ENCODE results near the gene RIPOR1.
A peak's percentile ranks its signal among the peaks of the same experiment; 100 is the strongest.
"Not testable (repeated sequence)": the region's sequence is repeated elsewhere in the genome, so short reads cannot be mapped to it uniquely, and the experiment has no call there.

Gene RIPOR1

DNA sequence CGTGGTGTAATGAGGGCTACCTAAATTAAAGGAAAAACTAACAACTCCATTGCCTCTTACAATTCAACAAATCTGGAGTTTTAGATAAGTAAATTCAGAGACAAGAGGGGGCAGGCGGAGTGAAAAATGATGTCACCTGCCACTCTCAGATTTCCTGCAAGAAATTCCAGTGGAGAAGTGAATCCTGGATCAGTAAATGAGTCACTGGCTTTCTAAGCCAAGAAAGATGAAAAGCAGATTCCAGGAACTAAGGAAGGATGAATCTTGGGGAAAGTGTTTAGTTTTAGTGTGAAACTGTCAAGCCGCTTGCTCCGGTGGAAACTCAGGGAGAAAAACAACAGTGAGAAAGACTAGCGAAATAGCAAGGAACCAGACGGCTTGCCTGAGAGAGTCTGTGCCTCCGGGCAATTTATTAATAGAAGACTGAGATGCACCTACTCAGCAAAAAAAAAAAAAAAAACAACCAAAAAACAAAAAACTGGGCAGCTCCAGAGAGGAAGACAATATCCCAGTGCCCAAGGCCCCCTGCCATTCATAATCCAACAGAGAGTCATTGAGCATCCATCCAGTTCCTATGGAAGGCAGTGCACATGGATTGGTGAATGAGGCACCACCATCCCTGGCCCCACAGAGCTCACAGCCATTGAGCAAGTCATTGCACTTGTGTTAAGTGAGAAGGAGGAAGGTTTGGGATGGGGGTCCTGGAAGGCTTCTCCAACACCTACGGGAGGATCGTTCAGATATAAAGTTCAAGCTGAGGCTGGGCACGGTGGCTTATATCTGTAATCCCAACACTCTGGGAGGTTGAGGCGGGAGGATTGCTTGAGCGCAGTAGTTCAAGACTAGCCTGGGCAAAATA lies 12.1 kb upstream of the RIPOR1 start:
- no peak for DNase-seq

GRCh38 chr16:67517155-67517445 lies 11.5 kb upstream of the RIPOR1 start:
- DNase-seq: no peak

DNA sequence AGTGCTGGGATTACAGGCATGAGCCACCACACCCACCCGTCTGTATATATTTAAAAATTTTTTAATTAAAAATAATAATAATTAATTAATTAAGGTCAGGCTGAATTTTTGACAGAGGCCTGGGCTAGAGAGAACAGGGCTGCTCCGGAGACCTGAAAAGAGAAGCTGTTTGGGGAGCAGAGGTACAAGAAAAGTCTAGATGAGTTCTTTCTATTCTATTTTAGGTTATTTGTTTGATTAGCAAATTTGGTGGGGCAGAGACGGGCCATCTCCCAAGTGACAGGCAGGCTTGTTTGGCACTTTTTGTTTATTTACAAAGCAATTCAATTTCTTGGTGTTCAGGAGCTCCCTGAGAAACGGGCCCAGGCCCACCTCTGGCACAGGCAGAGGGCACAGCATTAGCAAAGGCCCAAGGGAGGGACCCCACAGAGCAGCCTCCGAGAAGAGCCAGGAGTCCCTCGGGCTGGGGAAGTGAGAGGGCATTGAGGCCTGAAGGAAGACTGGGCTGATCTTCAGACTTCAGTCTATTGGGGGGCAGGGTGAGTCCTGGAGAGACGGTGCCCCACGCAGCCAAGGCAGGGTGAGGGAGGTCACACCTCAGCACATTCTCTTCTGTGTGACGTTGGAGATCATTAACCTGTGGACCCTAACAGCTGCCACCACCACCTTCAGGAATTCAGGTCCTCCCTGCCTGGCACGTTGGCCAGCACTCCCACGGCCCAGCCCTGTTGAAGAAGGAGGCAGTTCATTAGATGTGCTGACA lies 10.8 kb upstream of the RIPOR1 start:
- no peak for DNase-seq

GRCh38 chr16:67518676-67519075 lies 10.0 kb upstream of the RIPOR1 start:
- DNase-seq: no peak

DNA sequence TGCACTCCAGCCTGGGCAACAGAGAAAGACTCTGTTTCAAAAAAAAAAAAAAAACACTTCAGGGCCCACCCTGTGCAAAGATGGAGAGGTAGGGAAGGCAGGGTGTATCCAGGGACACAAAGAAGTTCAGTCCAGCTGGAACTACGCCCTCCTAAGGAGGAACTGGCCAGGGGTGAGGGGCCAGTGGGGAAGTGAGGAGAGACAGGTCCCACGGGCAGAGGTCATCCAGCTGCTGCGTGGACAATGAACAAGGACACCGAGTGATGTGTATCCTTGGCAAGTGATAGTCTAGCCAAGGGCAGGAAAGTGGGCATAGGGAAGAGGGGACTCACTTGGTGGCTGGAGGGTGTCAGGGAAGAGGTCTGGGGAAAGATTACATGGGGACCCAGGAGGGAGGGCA lies 9.4 kb upstream of the RIPOR1 start:
- DNase-seq: no peak

- peak; percentile 94 for DNase-seq
These were observed 7.4 kb upstream of the RIPOR1 start for GRCh38 chr16:67521095-67521804.

- no peak for DNase-seq
These were observed 3.3 kb upstream of the RIPOR1 start for GRCh38 chr16:67525176-67525860.

- no peak for DNase-seq
These were observed 2.4 kb upstream of the RIPOR1 start for GRCh38 chr16:67526149-67526791.

- peak; percentile 16 for DNase-seq
These were observed 397 bp downstream of the RIPOR1 start for GRCh38 chr16:67528870-67529581.

DNA sequence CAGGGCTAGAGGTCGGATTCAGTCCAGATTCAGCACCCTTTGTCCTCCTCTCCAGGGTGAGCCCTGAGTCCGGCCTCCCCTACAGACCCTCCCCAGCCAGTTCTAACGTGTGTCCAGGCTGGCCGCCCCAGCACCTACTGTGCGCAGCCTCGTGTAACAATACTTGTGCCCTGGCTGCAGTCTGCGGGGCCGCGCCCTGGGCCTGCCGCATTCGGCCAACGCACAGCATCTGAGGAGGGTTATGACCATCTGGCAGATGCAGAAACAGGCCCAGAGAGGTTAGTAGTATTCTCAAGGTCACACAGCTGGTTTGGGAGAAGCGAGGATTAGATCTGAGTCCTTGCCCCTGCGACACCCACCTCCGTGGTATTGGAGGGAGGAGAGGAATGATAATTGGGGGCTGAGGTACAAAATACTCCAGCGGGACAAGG lies 968 bp downstream of the RIPOR1 start:
- DNase-seq: no peak

- no peak for DNase-seq
These were observed 1.6 kb downstream of the RIPOR1 start for GRCh38 chr16:67530013-67530939.

DNA sequence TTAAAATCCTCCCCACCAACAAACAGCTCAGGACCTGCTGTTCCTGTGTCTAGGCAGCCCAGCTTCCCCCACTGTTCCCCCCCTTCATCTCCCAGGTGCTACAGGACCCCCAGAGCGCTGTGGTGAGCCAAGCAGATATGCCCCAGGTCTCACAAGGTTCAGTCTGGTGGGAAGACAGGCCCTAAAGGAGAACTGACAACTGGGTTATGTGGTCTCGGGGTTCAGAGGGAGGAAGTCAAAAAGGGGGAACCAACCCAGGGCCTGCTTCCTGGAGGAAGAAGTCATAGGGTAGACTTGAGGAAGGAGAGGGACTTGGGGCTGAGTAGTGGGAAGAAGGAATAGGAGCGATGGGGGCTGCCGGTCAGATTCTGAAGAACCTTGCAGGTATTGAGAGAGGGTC lies 2.6 kb downstream of the RIPOR1 start:
- no peak for DNase-seq

- no peak for DNase-seq
These were observed 4.5 kb downstream of the RIPOR1 start for GRCh38 chr16:67533024-67533560.

GRCh38 chr16:67533987-67534386 lies 5.4 kb downstream of the RIPOR1 start:
- not testable (repeated sequence) for DNase-seq

GRCh38 chr16:67534431-67534830 lies 5.8 kb downstream of the RIPOR1 start:
- DNase-seq: no peak

GRCh38 chr16:67535201-67535600 lies 6.6 kb downstream of the RIPOR1 start:
- no peak for DNase-seq

- no peak for DNase-seq
These were observed 8.6 kb downstream of the RIPOR1 start for GRCh38 chr16:67537270-67537635.

DNA sequence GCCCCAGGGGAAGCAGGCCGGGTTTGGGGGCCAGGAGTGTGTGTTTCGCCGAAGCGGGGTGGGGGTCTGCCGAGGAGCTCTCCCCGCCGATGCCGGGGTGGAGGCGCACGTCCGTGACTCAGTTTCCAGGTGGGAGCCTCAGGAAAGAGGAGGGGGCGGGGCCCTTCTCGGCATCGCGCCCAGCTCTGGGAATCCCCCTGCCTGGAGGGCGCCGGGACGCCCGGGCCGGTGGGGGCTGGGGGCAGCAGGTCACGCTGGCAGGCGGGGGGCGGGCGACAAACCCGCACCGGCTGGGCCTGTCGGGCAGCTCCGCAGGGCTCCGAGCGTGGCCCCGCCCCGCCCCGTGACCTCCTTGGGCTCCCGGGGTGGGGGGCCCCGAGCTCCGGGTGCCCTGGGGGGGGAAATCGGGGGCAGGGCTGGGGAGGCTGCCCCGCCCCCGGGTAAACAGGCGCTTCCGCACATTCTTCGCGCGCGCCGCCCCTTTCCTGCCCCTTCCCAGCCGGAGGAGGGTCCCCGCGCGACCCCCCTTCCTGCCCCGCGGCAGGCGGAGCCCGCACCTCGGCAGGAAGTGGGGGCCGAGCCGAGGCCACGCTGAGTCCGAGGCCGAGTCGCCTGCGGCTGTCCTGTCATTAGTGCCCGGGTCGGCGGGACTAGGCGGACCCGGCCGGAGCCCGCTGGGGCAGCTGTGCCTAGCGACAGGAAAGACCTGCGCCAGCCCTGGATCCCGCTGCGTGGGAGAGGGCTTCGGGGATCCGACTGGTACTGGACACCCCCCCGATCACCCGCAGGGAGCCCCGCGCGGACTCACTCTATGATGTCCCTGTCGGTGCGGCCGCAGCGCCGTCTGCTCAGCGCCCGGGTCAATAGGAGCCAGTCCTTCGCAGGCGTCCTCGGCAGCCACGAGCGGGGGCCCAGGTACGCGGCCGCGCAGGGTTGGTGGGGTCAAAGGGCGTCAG lies 9.3 kb downstream of the RIPOR1 start:
- no peak for DNase-seq

GRCh38 chr16:67538666-67539101 lies 10.1 kb downstream of the RIPOR1 start:
- DNase-seq: no peak
